HG02678 (cell line): ENCODE measurements around the gene SLC5A8.

Experiments
- ATAC-seq: cut with Tn5 transposase; IDR thresholded peaks from one replicate; pipeline ENCODE4 v1.9.1; 2021; ENCODE audit warnings: mild to moderate bottlenecking, moderate library complexity; ENCODE audit not compliant: unreplicated experiment

SLC5A8 gene

GRCh38 chr12:101209319-101210302, at the start of gene SLC5A8:
SLC5A8 (minus strand) TSS chr12:101210238; CDS start chr12:101209848, 390 bp downstream.
- no peak for ATAC-seq

GRCh38 chr12:101257357-101257756, 47.3 kb upstream of the SLC5A8 start:
- ATAC-seq = no peak

- no peak for ATAC-seq
Measured at GRCh38 chr12:101256266-101256665, 46.2 kb upstream of the SLC5A8 start.

- no peak for ATAC-seq
Measured at GRCh38 chr12:101243616-101244015, 33.6 kb upstream of the SLC5A8 start.

GRCh38 chr12:101243074-101243473, 33.0 kb upstream of the SLC5A8 start:
- ATAC-seq = no peak

- no peak for ATAC-seq
Measured at GRCh38 chr12:101238800-101239329, 28.8 kb upstream of the SLC5A8 start.

GRCh38 chr12:101238306-101238705, 28.3 kb upstream of the SLC5A8 start:
- ATAC-seq = no peak

GRCh38 chr12:101235686-101236085, 25.6 kb upstream of the SLC5A8 start:
- no peak for ATAC-seq

- no peak for ATAC-seq
Measured at GRCh38 chr12:101231636-101232035, 21.6 kb upstream of the SLC5A8 start.

- no peak for ATAC-seq
Measured at GRCh38 chr12:101230547-101230946, 20.5 kb upstream of the SLC5A8 start.

- ATAC-seq = no peak
Measured at GRCh38 chr12:101229841-101230241, 19.8 kb upstream of the SLC5A8 start.

GRCh38 chr12:101221301-101221700, 11.3 kb upstream of the SLC5A8 start:
- no peak for ATAC-seq

GRCh38 chr12:101216810-101217209, 6.8 kb upstream of the SLC5A8 start:
- no peak for ATAC-seq

- ATAC-seq = no peak
Measured at GRCh38 chr12:101207086-101207780, 2.8 kb downstream of the SLC5A8 start.

- no peak for ATAC-seq
Measured at GRCh38 chr12:101204602-101205304, 5.3 kb downstream of the SLC5A8 start.

- no peak for ATAC-seq
Measured at GRCh38 chr12:101200824-101201223, 9.2 kb downstream of the SLC5A8 start.

- no peak for ATAC-seq
Measured at GRCh38 chr12:101200145-101200544, 9.9 kb downstream of the SLC5A8 start.

- ATAC-seq = no peak
Measured at GRCh38 chr12:101186291-101186690, 23.7 kb downstream of the SLC5A8 start.

GRCh38 chr12:101181776-101182175, 28.3 kb downstream of the SLC5A8 start:
- no peak for ATAC-seq

GRCh38 chr12:101174541-101174940, 35.5 kb downstream of the SLC5A8 start:
- ATAC-seq = no peak

- ATAC-seq = no peak
Measured at GRCh38 chr12:101173197-101173749, 36.8 kb downstream of the SLC5A8 start.
